HG03159 (cell line): ENCODE data around the gene CTIF.

Experiments used
- ATAC-seq: cut with Tn5 transposase; IDR thresholded peaks from one replicate; pipeline ENCODE4 v1.9.1; 2021; ENCODE audit warnings: mild to moderate bottlenecking, moderate library complexity; ENCODE audit not compliant: unreplicated experiment

The CTIF gene

GRCh38 chr18:48617844-48618497, 79.1 kb downstream of the CTIF start:
- ATAC-seq: no peak

- no peak for ATAC-seq
These were observed 80.2 kb downstream of the CTIF start for GRCh38 chr18:48619016-48619415.

DNA sequence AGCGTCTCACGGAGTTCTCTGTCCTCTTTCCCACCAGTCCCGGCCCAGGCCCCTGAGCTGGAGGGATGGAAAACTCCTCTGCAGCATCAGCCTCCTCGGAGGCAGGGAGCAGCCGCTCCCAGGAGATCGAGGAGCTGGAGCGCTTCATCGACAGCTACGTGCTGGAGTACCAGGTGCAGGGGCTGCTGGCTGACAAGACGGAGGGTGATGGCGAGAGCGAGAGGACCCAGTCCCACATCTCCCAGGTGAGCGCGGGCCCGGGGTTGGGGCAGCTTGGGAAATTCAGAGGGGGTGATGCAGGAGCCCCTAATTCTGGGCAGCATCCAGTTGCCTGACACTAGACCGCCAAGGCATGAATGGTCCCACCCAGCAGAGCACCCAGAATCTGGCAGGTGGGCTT, 80.7 kb downstream of the CTIF start:
- no peak for ATAC-seq

GRCh38 chr18:48620071-48620470, 81.2 kb downstream of the CTIF start:
- ATAC-seq: no peak

DNA sequence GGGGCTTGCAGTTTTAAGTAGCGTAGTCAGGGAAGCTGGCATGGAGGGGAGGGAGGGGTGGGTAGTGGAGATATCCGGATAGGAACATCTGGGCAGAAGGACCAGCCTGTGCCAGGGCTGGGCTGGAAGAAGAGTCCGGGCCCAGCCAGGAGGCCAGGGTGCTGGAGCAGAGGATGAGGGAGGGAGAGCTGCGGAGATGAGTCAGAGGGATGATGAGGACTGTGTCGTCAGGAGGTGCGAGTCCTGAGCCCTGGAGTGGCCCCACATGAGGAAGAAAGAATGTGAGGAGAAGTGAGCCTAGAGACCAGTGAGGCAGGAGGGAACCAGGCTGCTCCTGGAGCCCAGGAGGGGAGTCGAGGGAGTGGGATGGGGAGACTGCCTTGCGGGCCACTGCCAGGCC, 82.4 kb downstream of the CTIF start:
- ATAC-seq: no peak

DNA sequence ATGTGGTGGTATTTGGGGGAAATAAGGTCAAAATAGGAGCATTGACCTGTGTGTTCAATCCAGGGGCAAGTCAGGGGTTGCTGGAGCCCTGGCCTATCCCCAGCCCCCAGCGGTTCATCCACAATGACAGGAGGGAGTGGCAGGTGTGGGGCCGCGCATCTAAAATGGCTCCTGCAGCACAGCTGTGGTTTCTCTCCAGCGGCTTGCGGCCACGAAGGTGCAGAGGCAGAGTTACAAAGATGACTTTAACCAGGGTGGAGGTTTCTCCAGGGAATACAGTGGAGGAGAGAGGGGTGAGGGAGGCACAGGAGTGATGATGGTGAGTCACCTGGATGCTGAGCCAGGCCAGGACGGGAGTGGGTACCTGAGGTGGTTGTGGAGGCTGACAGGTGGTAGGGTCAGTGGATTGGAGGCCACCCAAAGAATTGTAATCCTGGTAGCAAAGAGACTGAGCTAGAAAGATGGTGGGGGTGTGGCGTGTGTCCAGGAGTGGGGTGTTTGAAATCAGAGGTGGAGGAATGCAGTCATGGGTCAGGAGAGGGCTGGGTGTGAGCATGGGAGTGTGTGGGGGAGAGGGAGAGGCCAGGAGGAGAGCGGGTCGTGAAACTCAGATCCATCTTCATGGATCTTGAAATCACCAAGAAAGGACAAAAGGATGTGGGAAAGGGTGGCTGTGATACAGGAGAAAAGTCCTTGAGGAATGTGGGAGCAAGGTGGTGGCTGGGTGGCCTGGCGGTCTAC, 83.2 kb downstream of the CTIF start:
- no peak for ATAC-seq

DNA sequence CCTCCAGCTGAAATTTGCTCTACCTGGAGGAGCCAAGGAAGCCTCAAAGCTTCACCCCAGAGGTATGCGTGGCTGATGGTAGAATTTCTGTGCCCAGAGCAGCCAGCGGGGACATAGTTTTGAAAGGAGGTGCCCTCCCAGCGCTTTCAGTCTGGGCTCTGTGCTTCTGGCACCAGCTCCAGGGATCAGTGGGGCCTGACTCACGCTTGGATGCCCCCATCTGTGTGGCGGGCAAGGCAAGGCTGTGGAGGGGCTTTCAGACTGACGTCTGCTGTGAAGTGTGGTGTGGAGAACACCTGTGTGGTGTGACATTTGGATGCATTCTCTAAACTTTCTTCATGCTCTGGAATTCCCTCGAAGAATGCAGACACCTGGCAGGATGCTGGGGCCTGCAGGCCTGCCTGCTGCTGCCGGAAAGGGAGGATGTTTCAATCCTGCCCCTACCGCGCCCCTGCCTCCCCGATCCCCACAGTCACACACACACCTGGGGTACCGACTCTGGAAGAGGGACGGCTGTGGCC, 84.1 kb downstream of the CTIF start:
- ATAC-seq: no peak

GRCh38 chr18:48623468-48624235, 84.8 kb downstream of the CTIF start:
- no peak for ATAC-seq

GRCh38 chr18:48624856-48625255, 86.0 kb downstream of the CTIF start:
- no peak for ATAC-seq

GRCh38 chr18:48627216-48627615, 88.4 kb downstream of the CTIF start:
- ATAC-seq: no peak

DNA sequence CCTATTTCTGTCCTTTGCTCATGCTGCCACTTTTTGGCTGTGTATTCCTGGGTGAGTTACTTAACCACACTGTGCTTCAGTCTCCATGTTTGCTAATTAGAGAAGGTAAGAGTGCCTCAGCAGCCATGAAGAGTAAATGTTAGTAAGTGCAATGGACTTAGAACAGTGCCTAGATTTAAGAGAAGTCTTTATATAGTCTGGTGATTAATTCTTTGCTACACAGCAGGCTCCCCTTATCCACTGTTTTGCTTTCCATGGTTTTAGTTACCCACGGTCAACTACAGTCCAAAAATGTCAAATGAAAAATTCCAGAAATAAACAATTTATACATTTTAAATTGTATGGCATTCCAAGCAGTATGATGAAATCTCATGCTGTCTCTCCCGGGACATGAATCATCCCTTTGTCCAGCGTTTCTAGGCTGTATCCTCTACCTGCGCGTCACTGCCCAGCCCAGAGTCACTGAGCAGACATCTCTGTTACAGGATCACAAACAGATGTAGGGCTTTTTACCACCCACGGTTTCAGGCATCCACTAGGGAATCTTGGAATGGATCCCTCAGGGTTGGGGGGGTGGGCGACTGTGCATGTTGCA, 91.0 kb downstream of the CTIF start:
- ATAC-seq: no peak

GRCh38 chr18:48631851-48632250, 93.0 kb downstream of the CTIF start:
- no peak for ATAC-seq

- ATAC-seq: no peak
These were observed 93.9 kb downstream of the CTIF start for GRCh38 chr18:48632676-48633257.

- ATAC-seq: no peak
These were observed 95.7 kb downstream of the CTIF start for GRCh38 chr18:48634491-48634890.

DNA sequence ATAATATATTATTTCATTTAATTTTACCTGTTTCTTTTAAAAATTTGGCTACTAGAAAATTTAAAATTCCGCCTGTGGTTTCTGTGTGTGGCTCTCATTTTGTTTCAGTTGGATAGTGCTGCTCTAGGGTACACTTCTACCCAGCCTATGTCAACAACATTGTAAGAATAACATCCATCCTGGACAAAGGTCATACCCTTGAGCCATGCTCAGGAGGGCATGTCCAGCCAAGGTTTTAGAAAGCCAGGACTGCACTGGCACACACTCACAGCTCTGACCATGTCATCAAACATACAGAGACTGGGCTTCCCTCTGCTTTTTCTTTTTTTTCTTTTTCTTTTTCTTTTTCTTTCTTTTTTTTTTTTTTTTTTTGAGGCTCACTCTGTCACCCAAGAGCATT, 96.1 kb downstream of the CTIF start:
- no peak for ATAC-seq

DNA sequence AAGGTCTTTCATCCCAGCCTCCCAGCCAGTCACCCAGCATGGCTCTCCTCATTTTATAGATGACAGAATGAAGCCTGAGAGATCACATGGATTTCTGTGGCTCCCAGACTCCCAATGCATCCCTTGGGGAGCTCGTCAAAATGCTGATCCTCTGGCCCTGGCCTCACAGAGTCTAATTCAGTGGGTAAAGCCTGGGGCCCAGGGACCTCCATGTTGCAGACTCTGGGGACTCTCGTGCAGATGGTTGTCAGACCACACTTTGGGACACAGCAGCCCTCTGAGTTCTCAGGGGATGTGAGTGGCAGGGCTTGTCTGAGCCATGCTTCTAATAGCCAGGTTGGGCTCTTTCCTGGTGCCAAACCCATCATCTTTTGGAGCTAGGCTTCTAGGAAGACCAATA, 97.0 kb downstream of the CTIF start:
- no peak for ATAC-seq

DNA sequence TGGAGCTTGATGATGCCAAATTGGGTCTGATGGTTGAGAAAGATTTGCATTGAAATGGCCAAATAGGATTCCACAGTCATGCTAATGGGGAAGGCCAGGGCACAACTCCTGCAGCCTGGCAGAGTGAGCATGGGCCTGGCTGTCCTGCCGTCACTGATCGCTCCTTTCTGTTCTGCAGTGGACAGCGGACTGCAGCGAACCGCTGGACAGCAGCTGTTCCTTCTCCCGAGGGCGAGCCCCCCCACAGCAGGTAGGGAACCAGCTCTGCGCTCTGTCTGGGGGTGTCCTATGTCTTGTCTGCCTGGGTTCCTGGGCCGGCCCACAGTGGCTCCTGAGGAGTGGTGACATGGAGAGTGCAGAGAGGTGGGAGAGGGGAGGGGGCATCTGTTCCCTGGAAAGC, 97.6 kb downstream of the CTIF start:
- ATAC-seq: no peak

DNA sequence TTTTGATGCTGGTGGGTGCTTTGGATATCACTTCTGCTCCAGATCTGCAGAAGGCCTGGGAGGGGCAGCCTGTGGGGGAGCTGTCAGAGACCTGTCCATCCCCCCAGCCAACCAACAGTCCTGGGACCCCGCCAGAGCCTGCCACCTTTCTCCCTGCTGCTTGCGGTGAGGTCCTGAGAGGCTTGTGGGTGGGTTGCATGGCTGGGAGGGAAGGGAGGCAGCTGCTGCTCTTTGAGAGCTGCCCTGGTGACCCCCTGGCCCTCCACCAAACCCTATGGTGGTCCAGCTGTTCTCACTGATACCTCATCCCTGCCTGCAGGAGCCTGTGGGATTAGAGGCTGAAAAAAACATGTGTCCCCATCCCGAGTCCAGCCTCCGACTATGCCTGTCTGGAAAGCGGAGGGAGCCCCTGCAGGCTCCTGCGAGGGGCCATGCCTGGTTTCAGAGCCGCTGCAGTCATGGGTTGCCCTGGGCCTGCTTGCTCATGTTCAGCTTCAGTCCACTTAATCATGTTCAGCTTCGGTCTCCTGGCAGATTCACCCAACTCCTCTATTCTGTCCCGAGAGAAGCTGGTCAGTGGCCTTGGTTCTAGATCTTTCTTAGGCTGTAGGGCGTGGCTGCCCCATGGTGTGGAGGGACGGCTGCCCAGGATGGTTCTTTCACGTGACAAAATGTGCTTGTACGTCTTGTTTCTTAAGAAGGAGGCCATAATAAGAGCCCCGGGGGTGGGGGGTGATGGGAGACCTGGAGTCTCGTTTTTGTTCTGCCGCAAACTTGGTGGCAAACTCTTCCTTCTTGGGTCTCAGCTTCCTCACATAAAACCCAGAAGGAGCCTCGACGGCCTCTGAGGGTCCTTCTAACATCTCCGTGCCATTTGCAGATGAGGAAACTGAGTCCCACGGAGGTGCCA, 98.5 kb downstream of the CTIF start:
- ATAC-seq: no peak

DNA sequence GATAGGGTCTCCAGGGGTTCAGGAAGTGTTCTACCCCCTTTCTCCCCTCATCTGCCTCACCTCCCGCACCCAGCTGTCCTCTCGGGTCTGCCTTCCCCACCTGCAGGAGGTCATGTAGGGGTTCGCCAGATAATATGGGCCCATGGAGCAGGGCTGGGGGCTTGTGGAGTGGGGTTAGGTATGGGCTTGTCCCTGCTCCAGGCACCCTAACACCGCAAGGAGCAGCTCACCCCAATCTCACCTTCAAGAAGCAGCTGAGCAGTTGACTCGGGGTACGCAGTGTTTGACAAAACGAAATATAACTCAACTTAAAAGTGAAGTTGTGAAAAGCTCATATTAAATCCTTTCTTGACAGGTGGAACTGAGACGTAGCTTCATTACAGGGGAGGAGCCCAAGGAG, 99.6 kb downstream of the CTIF start:
- no peak for ATAC-seq
